Lower lobe of right lung (tissue), 2 donors: Measurements from ENCODE around the gene ERBIN. TPM values are rescaled to one million over a fixed set of nuclear protein-coding genes. Genes with fewer than 3 reads are reported as not detected.

Source experiments
- ATAC-seq, 2 donors: fragments of 200-7000 bp; cut with Tn5 transposase; one replicate each; pipeline ENCODE4 v1.9.1; 2020 to 2022; ENCODE audit warnings: mild to moderate bottlenecking in 2 of 2, moderate library complexity in 2 of 2
- DNase-seq: peaks from one replicate; pipeline ENCODE4 v3.0.0-alpha.2; 2020
- H3K27ac ChIP-seq: fragments of 200-600 bp; one replicate; pipeline ENCODE4 v1.8.0; 2022
- H3K27me3 ChIP-seq: fragments of 200-600 bp; one replicate; pipeline ENCODE4 v1.8.0; 2022; ENCODE audit warnings: low read depth
- H3K36me3 ChIP-seq: fragments of 200-600 bp; one replicate; pipeline ENCODE4 v1.8.0; 2022; ENCODE audit warnings: mild to moderate bottlenecking
- H3K4me1 ChIP-seq: fragments of 200-600 bp; one replicate; pipeline ENCODE4 v1.8.0; 2022
- H3K4me3 ChIP-seq: fragments of 200-600 bp; one replicate; pipeline ENCODE4 v1.8.0; 2022; ENCODE audit warnings: mild to moderate bottlenecking
- H3K9me3 ChIP-seq: fragments of 200-600 bp; one replicate; pipeline ENCODE4 v1.8.0; 2022
- intact Hi-C: fragments of 100-400 bp; cut with DNase I; formaldehyde crosslinking; loops from one replicate; pipeline ENCODE4 v1.11.0; 2022
- total RNA-seq: library from RNA; stranded (reverse); fragmentation: NEBNext Ultra II Directional; extraction: Animal tissue kit (Norgen Biotek cat#: 25700); gene quantifications from one replicate; pipeline ENCODE4 v1.2.1, GENCODE V29; 2021
- TF ChIP-seq, protein P1 (sequence below): fragments of 200-600 bp; IDR thresholded peaks from one replicate; pipeline ENCODE4 v1.8.0; 2022; ENCODE audit warnings: antibody characterized with exemption, mild to moderate bottlenecking
- donor health status: DM: no; HTN: yes; CAD: no; lungs with severe emphysema.

Gene ERBIN
- total RNA-seq, 1 donor from 2014 or later: 68.2 TPM

GRCh38 chr5:65900746-65901145 lies 25.6 kb upstream of the ERBIN start:
- Histone ChIP-seq H3K36me3 (no peaks in the 10 kb centered on the region), H3K9me3 (no peaks in the 10 kb centered on the region), H3K27ac (no peak overlapping the region), H3K4me3 (no peak overlapping the region), H3K4me1 (no peaks in the 10 kb centered on the region), H3K27me3 (no peaks in the 10 kb centered on the region)
- TF ChIP-seq, protein P1, sequence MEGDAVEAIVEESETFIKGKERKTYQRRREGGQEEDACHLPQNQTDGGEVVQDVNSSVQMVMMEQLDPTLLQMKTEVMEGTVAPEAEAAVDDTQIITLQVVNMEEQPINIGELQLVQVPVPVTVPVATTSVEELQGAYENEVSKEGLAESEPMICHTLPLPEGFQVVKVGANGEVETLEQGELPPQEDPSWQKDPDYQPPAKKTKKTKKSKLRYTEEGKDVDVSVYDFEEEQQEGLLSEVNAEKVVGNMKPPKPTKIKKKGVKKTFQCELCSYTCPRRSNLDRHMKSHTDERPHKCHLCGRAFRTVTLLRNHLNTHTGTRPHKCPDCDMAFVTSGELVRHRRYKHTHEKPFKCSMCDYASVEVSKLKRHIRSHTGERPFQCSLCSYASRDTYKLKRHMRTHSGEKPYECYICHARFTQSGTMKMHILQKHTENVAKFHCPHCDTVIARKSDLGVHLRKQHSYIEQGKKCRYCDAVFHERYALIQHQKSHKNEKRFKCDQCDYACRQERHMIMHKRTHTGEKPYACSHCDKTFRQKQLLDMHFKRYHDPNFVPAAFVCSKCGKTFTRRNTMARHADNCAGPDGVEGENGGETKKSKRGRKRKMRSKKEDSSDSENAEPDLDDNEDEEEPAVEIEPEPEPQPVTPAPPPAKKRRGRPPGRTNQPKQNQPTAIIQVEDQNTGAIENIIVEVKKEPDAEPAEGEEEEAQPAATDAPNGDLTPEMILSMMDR: no peak
- intact Hi-C loops: no loop called here
- no peak for DNase-seq
- no peak for ATAC-seq

- DNase-seq (no peak), ATAC-seq (no peak)
- TF ChIP-seq, protein P1: no peak
- H3K27ac ChIP-seq: no peak overlapping the region
- H3K9me3 ChIP-seq: no peaks in the 10 kb centered on the region
- no peaks in the 10 kb centered on the region for H3K36me3 ChIP-seq
- intact Hi-C loops: no loop called here
- no peaks in the 10 kb centered on the region for H3K27me3 ChIP-seq
- no peaks in the 10 kb centered on the region for H3K4me1 ChIP-seq
- H3K4me3 ChIP-seq: no peak overlapping the region
Measured at GRCh38 chr5:65902104-65902503, 24.3 kb upstream of the ERBIN start.

DNA sequence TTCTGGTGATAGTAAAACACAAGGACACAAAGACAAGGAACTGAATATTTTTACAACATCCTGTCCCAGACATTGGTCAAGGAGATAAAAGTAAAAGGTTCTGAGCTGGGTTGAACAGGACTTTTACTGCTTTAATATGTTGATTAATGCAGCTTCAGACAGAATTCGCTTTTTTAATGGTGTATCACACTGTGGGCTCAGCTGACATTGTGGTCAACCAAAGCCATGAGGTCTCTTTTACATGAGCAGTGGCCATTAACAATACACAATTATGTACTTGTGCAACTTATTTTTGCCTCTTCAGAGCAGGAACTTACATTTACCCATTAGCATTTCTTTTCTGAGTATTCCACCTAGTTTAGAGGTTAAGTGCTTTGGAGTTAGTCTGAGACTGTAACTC lies 22.8 kb upstream of the ERBIN start:
- no peak overlapping the region for H3K27ac ChIP-seq
- no peaks in the 10 kb centered on the region for H3K27me3 ChIP-seq
- H3K36me3 ChIP-seq: no peaks in the 10 kb centered on the region
- no peak overlapping the region for H3K4me3 ChIP-seq
- no peaks in the 10 kb centered on the region for H3K9me3 ChIP-seq
- intact Hi-C loops: no loop called here
- H3K4me1 ChIP-seq: no peaks in the 10 kb centered on the region
- ATAC-seq (no peak), DNase-seq (no peak)
- TF ChIP-seq, protein P1: no peak

DNA sequence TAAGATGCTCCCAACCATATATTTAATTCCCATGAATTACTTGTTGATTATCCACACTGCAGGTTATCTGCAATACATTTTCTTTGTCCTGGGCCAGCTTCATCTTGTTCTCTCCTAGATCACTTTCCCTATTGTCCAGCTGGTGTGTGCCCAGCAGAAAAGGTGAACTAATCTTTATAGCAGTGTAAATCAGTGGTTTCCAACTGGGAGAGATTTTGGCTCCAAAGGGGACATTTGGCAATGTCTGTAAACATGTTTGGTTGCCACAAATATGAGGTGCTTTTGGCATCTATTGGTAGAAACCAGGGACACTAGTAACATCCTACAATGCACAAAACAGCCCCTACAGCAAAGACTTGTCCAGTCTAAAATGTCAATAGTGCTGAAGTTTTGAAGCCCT lies 20.1 kb upstream of the ERBIN start:
- H3K27me3 ChIP-seq: no peaks in the 10 kb centered on the region
- no peak overlapping the region for H3K27ac ChIP-seq
- no peaks in the 10 kb centered on the region for H3K4me1 ChIP-seq
- intact Hi-C loops: no loop called here
- ATAC-seq: no peak
- no peak overlapping the region for H3K4me3 ChIP-seq
- H3K36me3 ChIP-seq: no peaks in the 10 kb centered on the region
- no peaks in the 10 kb centered on the region for H3K9me3 ChIP-seq
- no peak for DNase-seq
- TF ChIP-seq, protein P1: no peak

GRCh38 chr5:65907135-65907534 lies 19.2 kb upstream of the ERBIN start:
- Histone ChIP-seq H3K36me3 (no peaks in the 10 kb centered on the region), H3K27ac (no peak overlapping the region), H3K9me3 (no peaks in the 10 kb centered on the region), H3K4me3 (no peak overlapping the region), H3K27me3 (no peaks in the 10 kb centered on the region), H3K4me1 (no peaks in the 10 kb centered on the region)
- TF ChIP-seq, protein P1: no peak
- intact Hi-C loops: no loop called here
- no peak for DNase-seq
- no peak for ATAC-seq

DNA sequence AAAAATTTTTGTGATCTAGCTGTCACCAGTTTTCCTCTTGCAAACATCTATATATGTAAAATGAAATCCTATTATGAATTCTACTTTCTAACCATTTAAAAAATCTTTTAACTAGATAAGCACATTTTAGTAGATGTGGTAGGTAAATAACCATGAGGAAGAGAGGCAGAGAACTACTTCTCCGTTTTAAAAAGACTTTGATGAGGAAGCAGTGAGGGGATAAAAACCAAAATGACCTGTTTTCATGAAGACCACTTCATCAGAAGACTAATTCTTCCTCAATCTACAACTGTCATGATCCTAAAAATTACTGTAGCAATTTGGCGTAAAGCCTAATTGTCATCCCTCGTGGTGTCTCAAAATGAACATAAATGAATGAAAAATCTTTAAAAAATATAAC lies 15.7 kb upstream of the ERBIN start:
- H3K4me1 ChIP-seq: no peaks in the 10 kb centered on the region
- no peak overlapping the region for H3K27ac ChIP-seq
- H3K9me3 ChIP-seq: no peaks in the 10 kb centered on the region
- ATAC-seq (no peak), DNase-seq (no peak)
- TF ChIP-seq, protein P1: no peak
- H3K4me3 ChIP-seq: no peak overlapping the region
- intact Hi-C loops: no loop called here
- no peaks in the 10 kb centered on the region for H3K36me3 ChIP-seq
- H3K27me3 ChIP-seq: no peaks in the 10 kb centered on the region
